Common myeloid progenitor, CD34-positive (primary cell): ENCODE data around the gene DCAF15.

ENCODE experiments used
- CTCF ChIA-PET: fragments of 350-600 bp; sonication (Branson Sonifier 250); formaldehyde crosslinking; loops from one replicate; lab custom pipeline; 2021; ENCODE audit warnings: antibody characterized with exemption; lab: Charles Lee
- POLR2A ChIA-PET: fragments of 350-600 bp; sonication (Branson Sonifier 250); formaldehyde crosslinking; loops from one replicate; lab custom pipeline; 2021; ENCODE audit warnings: antibody characterized with exemption; lab: Charles Lee
- DNase-seq, 3 donors: peaks; one replicate each; pipeline versions ENCODE4 v3.0.0 to v3.0.0-alpha.2; 2013
- H3K27ac ChIP-seq, 2 experiments: 1 replicate in 1 of 2; 2 replicates in 1 of 2; pipeline ENCODE4 v1.7.0; 2013; ENCODE audit warnings: inconsistent platforms in 2 of 2, low read length in 2 of 2, mild to moderate bottlenecking in 2 of 2, low read depth in 1 of 2, moderate library complexity in 1 of 2; ENCODE audit not compliant: severe bottlenecking in 2 of 2, insufficient read depth in 1 of 2, poor library complexity in 1 of 2
- H3K27me3 ChIP-seq, 5 experiments: replicated peaks in 2 of 5; 1 replicate in 3 of 5; 2 replicates in 2 of 5; pipeline versions ENCODE4 v1.6.1 to v1.7.0; 2013; ENCODE audit warnings: low read length in 4 of 5, mild to moderate bottlenecking in 2 of 5, moderate library complexity in 2 of 5, inconsistent platforms in 1 of 5; ENCODE audit not compliant: insufficient read depth in 5 of 5, control insufficient read depth in 4 of 5
- H3K36me3 ChIP-seq, 4 experiments: 1 replicate in 2 of 4; 2 replicates in 2 of 4; pipeline versions ENCODE4 v1.6.1 to v1.7.0; 2013; ENCODE audit warnings: low read length in 3 of 4, control low read depth in 1 of 4, mild to moderate bottlenecking in 1 of 4; ENCODE audit not compliant: control insufficient read depth in 4 of 4, insufficient read depth in 4 of 4
- H3K4me1 ChIP-seq, 4 experiments: 1 replicate in 3 of 4; 2 replicates in 1 of 4; pipeline versions ENCODE4 v1.6.1 to v1.7.1; 2013; ENCODE audit warnings: low read length in 3 of 4, mild to moderate bottlenecking in 3 of 4, control low read depth in 1 of 4, inconsistent platforms in 1 of 4, moderate library complexity in 1 of 4; ENCODE audit not compliant: control insufficient read depth in 4 of 4, insufficient read depth in 4 of 4; ENCODE audit errors: control extremely low read depth in 1 of 4
- H3K4me3 ChIP-seq, 7 experiments: 1 replicate in 4 of 7; 2 replicates in 3 of 7; pipeline versions ENCODE4 v1.5.1 to v1.7.0; 2013; ENCODE audit warnings: mild to moderate bottlenecking in 7 of 7, low read length in 6 of 7, moderate library complexity in 6 of 7, inconsistent platforms in 2 of 7, low read depth in 2 of 7, control low read depth in 1 of 7; ENCODE audit not compliant: insufficient read depth in 4 of 7, control insufficient read depth in 1 of 7; ENCODE audit errors: extremely low read depth in 1 of 7
- H3K9me3 ChIP-seq, 5 experiments: 1 replicate in 4 of 5; 2 replicates in 1 of 5; pipeline versions ENCODE4 v1.6.1 to v1.7.1; 2013; ENCODE audit warnings: low read length in 4 of 5, mild to moderate bottlenecking in 2 of 5, inconsistent platforms in 1 of 5, low read depth in 1 of 5, moderate library complexity in 1 of 5; ENCODE audit not compliant: control insufficient read depth in 4 of 5, insufficient read depth in 2 of 5; ENCODE audit errors: control extremely low read depth in 1 of 5
- WGBS: methylation state at CpG from one replicate; pipeline ENCODE4 v1.1.5; 2013; ENCODE audit not compliant: insufficient coverage; 5-methylcytosine and 5-hydroxymethylcytosine counted together

Gene DCAF15

GRCh38 chr19:13958043-13958442 lies 5.7 kb downstream of the DCAF15 start:
- Histone ChIP-seq H3K36me3 (peaks cover 10 to 83% (median 60%) of the 10 kb centered on the region in 4 experiments), H3K27me3 (no peaks in the 10 kb centered on the region), H3K4me3 (no peak overlapping the region), H3K27ac (no peak overlapping the region), H3K9me3 (no peaks in the 10 kb centered on the region), H3K4me1 (peaks cover 0 to 11% (median 10%) of the 10 kb centered on the region in 4 experiments)
- CTCF ChIA-PET = no interaction called here
- POLR2A ChIA-PET = interaction anchor here (0.8 kb wide), 1 partner anchor 74 kb away, joined by 3 read pairs; the partner anchor contains the start of gene IL27RA
- 86% methylated on average over 10 of the region's 12 CpGs for WGBS
- DNase-seq = no peak

DNA sequence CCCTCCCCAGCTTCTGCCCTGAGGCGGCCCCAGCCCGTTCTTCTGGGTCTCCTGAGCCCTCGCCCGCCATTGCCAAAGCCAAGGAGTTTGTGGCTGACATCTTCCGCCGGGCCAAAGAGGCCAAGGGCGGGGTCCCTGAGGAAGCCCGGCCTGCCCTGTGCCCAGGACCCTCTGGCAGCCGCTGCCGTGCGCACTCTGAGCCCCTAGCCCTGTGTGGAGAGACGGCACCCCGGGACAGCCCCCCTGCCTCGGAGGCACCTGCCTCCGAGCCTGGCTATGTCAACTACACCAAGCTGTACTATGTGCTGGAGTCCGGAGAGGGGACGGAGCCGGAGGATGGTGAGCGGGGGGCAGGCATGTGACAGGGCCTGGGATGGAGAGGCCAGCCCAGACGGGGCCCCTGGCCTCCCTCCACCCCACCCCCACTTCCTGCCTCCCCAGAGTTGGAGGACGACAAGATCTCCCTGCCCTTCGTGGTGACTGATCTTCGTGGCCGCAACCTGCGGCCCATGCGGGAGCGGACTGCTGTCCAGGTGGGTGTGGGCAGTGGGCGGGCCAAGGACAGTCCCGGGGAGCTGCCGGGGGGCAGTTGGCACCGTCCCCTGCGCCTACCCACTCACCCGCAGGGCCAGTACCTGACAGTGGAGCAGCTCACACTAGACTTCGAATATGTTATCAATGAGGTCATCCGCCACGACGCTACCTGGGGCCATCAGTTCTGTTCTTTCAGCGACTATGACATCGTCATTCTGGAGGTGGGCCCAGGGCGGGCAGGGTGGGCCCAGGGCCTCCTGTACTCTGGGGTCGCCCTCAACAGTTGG lies 7.0 kb downstream of the DCAF15 start:
- Histone ChIP-seq H3K4me1 (no peaks in the 10 kb centered on the region), H3K36me3 (peaks cover 9 to 84% (median 61%) of the 10 kb centered on the region in 4 experiments), H3K27ac (no peak overlapping the region), H3K4me3 (no peak overlapping the region), H3K9me3 (no peaks in the 10 kb centered on the region), H3K27me3 (no peaks in the 10 kb centered on the region)
- DNase-seq = no peak
- 93% methylated on average over 29 of the region's 41 CpGs for WGBS
- ChIA-PET POLR2A (interaction anchor here (0.6 kb wide), 1 partner anchor 42 kb away, joined by 3 read pairs; no protein-coding TSS in a partner anchor), CTCF (interaction anchor here (0.6 to 1.7 kb wide), 13 partner anchors 10 to 120 kb away, joined by 3 to 6 read pairs (median 3); partner anchors contain the start of genes IL27RA, MISP3 and PODNL1)

DNA sequence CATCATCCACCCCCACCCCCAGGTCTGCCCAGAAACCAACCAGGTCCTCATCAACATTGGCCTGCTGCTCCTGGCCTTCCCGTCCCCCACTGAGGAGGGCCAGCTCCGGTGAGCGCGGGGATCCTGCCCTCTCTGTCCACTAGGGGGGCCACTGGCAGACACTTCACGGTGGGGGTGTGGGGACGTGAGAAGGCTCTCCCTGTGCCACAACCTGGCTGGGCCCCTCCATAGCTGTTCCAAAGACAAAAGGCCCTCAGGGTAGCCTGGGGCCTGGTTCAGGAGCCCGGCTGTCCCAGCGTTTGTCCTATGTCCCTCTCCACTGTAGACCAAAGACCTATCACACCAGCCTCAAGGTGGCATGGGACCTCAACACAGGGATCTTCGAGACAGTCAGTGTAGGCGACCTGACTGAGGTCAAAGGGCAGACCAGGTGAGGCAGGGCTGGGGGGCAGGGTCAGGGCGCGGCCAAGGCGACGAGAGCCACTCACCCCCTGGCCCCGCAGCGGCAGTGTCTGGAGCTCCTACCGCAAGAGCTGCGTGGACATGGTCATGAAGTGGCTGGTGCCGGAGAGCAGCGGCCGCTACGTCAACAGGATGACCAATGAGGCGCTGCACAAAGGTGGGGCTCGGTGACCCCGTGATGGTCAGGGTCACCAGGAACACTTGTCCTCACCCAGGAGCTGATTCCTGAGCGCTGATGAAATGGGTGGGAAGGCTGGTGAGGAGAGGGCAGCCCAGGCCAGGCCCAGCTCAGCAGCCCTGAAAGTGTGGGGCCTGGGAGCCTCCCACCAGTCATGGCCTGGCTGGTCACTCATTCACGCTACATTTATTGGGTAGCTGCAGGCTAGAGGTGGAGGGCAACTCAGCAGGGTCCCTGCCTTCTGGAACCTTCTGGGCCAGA lies 7.9 kb downstream of the DCAF15 start:
- Histone ChIP-seq H3K4me1 (no peaks in the 10 kb centered on the region), H3K9me3 (no peaks in the 10 kb centered on the region), H3K27ac (no peak overlapping the region), H3K36me3 (peaks cover 10 to 85% (median 61%) of the 10 kb centered on the region in 4 experiments), H3K4me3 (no peak overlapping the region), H3K27me3 (no peaks in the 10 kb centered on the region)
- 95% methylated on average over 26 of the region's 27 CpGs for WGBS
- ChIA-PET CTCF (interaction anchor here (0.6 to 1.7 kb wide), 21 partner anchors 10 to 119 kb away, joined by 3 to 6 read pairs (median 3); partner anchors contain the start of genes IL27RA, MISP3 and PODNL1), POLR2A (interaction anchor here (0.6 kb wide), 1 partner anchor 41 kb away, joined by 3 read pairs; no protein-coding TSS in a partner anchor)
- DNase-seq = peak in 2 of 3 donors; percentile 43 to 50

GRCh38 chr19:13960863-13961784 lies 8.8 kb downstream of the DCAF15 start:
- WGBS = 96% methylated on average over 25 of the region's 39 CpGs
- no peak for DNase-seq
- POLR2A ChIA-PET = interaction anchor here (0.9 to 1.2 kb wide), 3 partner anchors 8 to 70 kb away, joined by 3 read pairs; partner anchors contain the start of genes IL27RA and RFX1
- Histone ChIP-seq H3K4me1 (no peaks in the 10 kb centered on the region), H3K4me3 (no peak overlapping the region), H3K27me3 (no peaks in the 10 kb centered on the region), H3K36me3 (peaks cover 9 to 85% (median 59%) of the 10 kb centered on the region in 4 experiments), H3K9me3 (no peaks in the 10 kb centered on the region), H3K27ac (no peak overlapping the region)
- CTCF ChIA-PET = interaction anchor here (0.7 to 1.7 kb wide), 15 partner anchors 8 to 111 kb away, joined by 3 to 6 read pairs (median 4); partner anchors contain the start of genes DCAF15, IL27RA and MISP3

DNA sequence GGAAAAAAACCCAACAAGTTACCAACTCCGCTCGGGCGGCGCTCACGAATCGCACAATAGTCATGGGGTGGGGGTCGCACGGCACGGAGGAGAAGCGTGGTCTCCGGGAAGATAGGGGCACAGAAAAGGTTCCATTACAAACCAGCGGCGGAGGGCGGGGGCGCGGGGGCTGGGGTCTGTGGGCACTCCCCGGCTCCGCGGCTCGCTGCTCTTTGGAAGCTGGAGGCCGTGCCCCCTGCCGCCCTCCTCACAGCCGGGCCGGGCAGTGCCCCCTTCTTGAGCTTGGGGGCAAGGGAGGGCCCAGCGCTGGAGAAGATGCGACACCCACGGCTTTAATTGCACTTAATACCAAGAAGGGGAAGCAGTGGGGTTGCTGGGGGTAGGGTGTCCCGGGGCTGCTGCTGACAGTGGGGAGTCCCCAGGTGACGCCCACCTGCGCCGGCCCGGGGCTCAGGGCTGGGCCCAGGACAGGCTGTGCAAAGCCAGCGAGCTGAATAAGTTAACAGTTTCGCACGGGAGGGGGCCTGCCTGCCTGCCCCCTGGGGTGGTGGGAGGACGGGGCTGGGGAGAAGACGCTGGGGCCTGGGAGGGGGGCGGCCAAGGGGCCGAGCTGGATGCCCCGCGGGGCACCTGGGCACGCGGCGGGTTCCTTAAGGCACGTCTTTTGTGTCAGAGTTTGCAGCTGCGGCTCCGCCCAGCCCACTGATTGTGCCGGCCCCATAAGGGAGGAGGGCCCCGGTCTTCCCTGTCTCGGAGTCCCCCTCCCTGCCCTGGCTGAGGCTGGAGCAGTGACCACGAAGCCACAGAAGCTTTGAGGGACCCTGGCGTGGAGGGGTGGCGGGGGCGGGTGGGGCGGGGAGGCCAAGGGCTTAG lies 9.8 kb downstream of the DCAF15 start:
- no peak overlapping the region for H3K4me3 ChIP-seq
- H3K36me3 ChIP-seq = peaks cover 4 to 85% (median 59%) of the 10 kb centered on the region in 4 experiments
- ChIA-PET CTCF (interaction anchor here (1.5 to 1.7 kb wide), 3 partner anchors 9 to 23 kb away, joined by 4 to 6 read pairs (median 6); partner anchors contain the start of gene DCAF15), POLR2A (interaction anchor here (0.6 to 1.2 kb wide), 4 partner anchors 9 to 69 kb away, joined by 3 read pairs; partner anchors contain the start of genes IL27RA and RFX1)
- H3K9me3 ChIP-seq = no peaks in the 10 kb centered on the region
- WGBS = 94% methylated on average over 35 of the region's 55 CpGs
- H3K4me1 ChIP-seq = no peaks in the 10 kb centered on the region
- DNase-seq = no peak
- no peaks in the 10 kb centered on the region for H3K27me3 ChIP-seq
- no peak overlapping the region for H3K27ac ChIP-seq
